Activated CD4-positive, CD25-positive, alpha-beta regulatory T cell treated with anti-CD3 and anti-CD28 coated beads, Interleukin-2, amount 50 U/mL, for 16 hours (primary cell): ENCODE measurements around the gene EPN2.
A peak's percentile ranks its signal among the peaks of the same experiment; 100 is the strongest.
"Not testable (repeated sequence)": the region's sequence is repeated elsewhere in the genome, so short reads cannot be mapped to it uniquely, and the experiment has no call there.

Source experiments
- DNase-seq: peaks from one replicate; pipeline ENCODE4 v3.0.0-alpha.2; 2020; ENCODE audit warnings: low read depth, low spot score

Gene EPN2

DNA sequence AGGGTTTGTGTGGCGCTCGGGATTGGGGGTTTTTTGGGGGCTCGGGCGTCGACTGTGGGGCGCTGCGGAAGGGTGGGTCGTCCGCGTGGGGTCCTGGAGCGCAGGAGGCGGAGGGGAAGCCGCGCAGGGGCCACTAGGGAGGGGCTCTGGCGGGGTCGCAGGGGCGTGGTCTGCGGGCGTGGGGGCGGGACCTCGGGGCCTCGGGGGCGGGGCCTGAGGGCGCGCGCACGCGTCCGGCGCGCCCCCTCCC, at the start of gene EPN2:
Gene EPN2, plus strand, starts transcription at position 228 of the 250 bp plus-strand sequence. CDS start 45,754 bp downstream, outside the sequence.
- peak; percentile 17 for DNase-seq

DNA sequence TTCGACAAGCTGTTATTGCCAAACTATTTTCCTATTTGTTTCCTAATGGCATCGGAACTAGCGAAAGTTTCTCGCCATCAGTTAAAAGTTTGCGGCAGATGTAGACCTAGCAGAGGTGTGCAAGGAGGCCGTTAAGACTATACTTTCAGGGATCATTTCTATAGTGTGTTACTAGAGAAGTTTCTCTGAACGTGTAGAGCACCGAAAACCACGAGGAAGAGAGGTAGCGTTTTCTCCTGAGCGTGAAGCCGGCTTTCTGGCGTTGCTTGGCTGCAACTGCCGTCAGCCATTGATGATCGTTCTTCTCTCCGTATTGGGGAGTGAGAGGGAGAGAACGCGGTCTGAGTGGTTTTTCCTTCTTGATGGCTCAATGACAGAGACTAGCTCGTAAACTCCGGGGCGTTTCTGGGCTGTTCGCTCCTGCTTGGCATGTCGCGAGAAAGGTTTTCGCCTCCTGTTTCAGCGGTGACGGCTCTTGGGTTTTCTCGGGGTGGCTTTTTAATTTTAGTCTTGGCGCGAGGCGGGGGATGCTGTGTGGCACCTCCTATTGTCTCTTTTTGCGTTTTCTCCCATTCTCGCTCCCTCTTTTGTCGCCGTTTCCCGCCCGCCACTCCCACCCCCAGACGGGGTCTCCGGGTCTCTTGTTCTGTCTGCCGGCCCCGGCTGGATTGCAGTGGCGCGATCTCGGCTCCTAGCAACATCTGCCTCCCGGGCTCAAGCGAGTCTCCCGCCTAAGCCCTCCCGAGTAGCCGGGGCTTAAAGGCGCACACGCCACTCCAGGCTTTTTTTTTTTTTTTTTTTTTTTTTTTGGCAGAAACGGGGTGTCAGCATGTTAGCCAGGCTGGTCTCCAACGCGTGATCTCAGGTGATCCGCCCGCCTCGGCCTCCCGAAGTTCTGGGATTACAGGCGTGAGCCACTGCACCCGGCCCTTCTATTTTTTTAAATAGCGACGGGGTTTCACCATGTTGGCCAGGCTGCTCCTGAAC, 49.0 kb upstream of the EPN2 start:
- DNase-seq = not testable (repeated sequence)

DNA sequence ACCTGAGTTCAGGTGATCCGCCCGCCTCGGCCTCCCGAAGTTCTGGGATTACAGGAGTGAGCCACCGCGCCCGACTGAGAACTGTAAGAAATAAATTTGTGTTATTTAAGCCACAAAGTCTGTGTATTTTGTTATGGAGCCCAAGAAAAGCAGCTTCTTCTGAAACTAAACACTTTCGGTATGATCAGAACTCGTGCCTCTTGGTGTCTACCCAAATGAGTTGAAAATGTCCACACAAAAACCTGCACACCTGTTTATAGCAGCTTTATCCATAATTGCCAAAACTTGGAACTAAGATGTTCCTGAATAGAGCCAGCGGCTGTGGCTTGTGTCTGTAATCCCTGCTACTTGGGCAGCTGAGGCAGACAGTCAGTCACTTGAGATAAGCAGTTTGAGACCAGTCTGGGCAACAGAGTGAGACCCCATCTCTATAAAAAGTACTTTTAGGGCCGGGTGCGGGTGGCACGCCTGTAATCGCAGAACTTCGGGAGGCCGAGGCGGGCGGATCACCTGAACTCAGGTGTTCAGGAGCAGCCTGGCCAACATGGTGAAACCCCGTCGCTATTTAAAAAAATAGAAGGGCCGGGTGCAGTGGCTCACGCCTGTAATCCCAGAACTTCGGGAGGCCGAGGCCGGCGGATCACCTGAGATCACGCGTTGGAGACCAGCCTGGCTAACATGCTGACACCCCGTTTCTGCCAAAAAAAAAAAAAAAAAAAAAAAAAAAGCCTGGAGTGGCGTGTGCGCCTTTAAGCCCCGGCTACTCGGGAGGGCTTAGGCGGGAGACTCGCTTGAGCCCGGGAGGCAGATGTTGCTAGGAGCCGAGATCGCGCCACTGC, 48.1 kb upstream of the EPN2 start:
- not testable (repeated sequence) for DNase-seq

DNA sequence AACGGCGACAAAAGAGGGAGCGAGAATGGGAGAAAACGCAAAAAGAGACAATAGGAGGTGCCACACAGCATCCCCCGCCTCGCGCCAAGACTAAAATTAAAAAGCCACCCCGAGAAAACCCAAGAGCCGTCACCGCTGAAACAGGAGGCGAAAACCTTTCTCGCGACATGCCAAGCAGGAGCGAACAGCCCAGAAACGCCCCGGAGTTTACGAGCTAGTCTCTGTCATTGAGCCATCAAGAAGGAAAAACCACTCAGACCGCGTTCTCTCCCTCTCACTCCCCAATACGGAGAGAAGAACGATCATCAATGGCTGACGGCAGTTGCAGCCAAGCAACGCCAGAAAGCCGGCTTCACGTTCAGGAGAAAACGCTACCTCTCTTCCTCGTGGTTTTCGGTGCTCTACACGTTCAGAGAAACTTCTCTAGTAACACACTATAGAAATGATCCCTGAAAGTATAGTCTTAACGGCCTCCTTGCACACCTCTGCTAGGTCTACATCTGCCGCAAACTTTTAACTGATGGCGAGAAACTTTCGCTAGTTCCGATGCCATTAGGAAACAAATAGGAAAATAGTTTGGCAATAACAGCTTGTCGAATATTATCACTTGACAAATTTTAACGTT, 47.3 kb upstream of the EPN2 start:
- not testable (repeated sequence) for DNase-seq

DNA sequence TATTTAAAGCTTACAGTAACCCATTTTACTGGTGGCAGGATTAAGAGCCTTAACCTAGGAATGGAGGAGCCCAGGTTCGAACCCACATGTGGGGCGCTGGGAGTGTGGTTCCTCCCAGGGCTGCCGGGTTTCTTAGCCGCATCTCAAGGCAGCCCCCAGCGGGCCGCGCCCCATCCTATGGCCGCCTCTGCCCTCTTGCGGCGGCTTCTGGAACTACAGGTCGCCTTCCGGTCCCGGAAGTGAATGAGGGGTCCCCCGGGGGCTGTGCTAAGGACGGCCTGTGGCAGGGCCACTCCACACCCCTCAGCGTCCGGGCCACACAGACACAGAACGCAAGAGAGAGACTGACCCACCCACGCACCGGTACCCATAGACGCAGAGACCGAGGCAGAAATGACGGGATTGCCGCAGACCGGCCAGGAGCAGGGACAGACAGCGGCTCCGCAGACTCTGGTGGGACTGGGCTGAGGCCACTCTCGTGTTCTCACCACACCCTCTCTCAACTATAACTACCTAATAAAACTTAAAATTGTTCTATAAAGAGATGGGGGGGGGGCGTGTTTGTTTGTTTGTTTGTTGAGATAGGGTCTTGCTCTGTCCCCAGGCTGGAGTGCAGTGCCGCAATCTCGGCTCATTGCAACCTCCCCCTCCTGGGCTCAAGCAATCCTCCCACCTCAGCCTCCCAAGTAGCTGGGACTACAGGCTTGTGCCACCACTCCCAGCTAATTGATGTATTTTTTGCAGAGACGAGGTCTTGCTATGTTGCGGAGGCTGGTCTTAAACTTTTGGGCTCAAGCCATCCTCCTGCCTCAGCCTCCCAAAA, 40.6 kb upstream of the EPN2 start:
- not testable (repeated sequence) for DNase-seq

DNA sequence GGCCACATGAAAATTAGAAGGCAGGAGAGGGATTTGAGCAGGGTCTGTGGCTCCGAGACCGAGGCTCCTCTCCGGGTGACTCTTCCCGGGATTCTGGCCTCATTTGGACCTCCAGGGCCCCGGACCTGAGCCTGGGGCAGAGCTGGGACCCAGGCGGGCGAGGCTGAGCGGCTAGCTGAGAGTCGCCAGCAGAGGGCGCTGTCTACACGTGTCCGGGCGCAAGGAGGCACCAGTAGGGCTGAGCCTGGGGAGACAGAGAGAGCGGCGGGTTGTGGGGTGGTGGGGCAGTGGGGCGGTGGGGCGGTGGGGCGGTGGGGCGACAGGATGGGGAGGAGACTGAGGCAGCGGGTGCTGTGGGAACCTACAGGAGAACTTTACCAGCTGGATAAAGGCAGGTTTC, 34.7 kb upstream of the EPN2 start:
- not testable (repeated sequence) for DNase-seq

DNA sequence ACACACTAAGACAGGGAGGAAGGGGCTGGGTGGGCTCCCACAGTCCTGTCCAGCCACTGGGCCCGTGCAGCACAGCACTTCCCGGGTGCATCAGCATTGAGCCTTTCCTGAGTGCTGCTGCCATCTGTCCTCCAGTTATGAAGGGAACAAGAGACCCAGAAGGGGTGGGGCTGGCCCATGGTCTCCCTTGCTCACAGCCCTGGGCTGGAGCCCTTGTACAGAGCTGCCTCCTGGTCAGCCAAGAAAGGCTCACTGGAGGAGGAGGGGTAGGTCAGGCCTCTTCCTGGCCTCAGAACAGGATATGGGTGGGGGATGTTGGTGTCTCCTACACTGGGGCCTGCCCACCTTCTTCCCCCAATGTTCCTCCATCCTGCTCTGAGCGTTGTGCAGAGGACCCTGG, 33.7 kb upstream of the EPN2 start:
- not testable (repeated sequence) for DNase-seq

DNA sequence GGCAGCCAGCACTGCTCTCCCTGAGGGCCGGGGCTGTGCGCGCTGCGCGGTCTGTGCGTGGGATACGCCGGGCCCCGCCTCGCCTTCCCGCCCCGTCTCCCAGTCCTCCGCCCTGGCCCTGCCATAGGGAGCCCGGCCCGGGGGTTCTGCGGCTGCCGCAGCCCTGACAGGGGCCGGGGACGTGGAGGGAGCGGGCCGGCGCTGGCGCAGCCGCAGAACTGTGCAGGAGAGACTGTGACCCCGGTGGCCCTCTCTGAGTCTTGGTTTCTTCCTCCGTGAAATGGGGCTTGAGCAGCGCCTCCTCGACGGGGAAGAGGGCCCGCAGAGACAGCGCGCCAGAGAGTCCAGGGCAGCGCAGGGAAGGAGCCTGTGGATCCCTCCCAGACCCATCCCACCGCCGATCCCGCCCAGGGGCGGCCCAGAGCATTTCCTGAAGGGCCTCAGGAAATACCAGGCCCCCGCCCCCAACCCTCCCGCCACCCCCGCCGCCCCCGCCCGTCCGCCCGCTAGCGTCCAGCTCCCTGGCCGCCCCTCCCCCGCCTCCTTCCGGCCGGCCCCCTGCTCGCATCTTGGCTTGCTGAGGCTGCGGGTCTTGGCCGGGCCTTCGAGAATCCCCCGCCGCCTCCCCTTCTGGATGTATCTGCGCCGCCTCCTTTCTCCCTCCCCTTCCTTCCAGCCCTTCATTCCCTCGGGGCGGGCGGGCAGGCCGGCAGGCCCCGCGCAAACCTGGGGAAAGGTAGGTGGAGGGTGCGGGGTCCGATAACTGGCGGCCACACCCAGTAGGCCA, 21.9 kb upstream of the EPN2 start:
- not testable (repeated sequence) for DNase-seq

DNA sequence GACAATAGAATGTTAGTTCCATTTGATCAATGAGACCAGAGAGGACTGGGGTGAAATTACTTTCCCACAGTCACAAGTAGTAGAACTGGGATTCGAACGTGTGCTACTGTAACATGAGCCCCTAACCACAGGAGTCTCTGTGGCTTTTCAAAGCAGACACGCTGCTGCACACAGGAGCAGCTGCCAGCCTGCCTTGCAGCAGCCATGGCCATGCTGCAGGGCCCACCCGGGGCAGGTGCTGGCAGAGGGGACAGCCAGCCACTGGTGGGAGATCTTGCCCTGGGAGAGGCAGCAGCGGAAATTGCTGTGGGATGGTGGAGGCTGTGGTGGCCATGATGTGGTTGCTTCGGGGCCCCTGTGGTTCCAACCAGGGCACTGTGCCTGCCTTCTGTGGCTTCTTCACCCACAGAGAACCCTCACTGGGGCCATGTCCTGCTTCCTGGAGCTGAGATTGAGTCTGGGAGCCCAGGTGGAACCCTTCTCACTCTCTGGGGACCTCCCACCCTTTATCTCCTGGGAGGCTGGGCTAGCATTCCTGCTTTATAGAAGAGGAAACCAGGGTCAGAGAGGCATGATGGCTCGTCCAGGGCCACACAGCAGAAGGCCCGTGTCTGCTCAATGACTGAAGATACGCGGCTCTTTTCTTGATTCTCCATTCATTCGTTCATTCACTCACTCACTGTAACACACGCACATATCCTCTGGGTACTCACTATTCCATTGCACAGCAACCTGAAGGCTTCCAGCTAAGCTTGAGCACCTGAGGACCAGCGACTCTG, 20.8 kb upstream of the EPN2 start:
- DNase-seq = not testable (repeated sequence)

DNA sequence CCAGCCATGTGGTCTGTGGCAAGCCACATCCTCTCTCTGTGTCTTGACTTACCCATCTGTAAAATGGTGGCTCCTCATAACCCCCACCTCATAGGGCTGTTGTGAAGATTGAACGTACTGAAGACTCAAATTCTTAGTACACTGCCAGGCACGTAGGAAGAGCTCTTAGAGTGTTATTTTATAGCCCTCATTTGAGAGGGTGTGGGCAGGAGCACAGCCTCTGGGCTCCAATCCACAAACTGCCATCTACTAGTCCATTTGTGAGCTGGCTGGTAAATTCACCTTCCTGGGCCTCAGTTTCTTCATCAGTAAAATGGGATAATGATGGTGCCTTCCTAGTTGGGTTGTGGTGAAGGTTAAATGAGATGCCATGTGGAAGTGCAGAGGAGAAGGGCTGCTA, 18.3 kb upstream of the EPN2 start:
- DNase-seq = not testable (repeated sequence)

DNA sequence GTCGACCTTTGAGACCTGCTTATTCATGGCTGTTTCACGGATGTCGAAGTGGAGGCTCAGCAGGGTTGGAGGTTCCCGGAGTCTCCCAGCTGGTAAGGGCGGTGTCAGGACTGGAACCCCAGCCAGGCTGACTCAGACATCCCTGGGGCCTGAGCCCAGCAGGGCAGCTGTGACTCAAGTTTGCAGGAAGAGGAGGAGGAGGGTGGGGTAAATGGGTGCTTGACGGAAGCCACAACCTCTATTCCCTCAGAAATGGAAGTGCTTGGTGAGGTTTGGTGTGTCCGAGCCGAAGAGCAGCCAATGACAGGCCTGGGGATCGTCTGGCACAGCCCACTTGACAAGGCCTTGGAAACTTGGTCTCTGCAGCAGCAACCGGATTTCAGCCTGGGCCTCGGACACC, 17.8 kb upstream of the EPN2 start:
- DNase-seq = not testable (repeated sequence)

DNA sequence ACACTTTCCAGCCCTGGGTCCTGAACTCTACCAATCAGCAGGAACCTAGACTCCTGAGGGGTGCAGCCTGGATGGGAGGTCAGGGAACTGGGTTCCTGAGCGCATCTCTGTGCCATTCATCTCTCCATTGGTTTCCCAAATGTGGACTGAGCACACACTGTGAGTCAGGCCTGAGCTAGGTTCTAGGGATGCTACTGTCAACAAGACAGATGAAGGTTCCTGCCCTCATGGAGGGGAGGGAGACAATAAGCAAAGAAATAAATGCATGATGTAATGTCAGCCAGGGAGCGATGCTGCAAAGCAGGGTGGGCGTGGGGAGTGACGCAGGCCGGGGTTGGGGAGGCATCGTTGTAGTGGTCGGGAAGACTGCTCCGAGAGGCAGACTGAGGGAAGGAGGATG, 17.0 kb upstream of the EPN2 start:
- DNase-seq = not testable (repeated sequence)

DNA sequence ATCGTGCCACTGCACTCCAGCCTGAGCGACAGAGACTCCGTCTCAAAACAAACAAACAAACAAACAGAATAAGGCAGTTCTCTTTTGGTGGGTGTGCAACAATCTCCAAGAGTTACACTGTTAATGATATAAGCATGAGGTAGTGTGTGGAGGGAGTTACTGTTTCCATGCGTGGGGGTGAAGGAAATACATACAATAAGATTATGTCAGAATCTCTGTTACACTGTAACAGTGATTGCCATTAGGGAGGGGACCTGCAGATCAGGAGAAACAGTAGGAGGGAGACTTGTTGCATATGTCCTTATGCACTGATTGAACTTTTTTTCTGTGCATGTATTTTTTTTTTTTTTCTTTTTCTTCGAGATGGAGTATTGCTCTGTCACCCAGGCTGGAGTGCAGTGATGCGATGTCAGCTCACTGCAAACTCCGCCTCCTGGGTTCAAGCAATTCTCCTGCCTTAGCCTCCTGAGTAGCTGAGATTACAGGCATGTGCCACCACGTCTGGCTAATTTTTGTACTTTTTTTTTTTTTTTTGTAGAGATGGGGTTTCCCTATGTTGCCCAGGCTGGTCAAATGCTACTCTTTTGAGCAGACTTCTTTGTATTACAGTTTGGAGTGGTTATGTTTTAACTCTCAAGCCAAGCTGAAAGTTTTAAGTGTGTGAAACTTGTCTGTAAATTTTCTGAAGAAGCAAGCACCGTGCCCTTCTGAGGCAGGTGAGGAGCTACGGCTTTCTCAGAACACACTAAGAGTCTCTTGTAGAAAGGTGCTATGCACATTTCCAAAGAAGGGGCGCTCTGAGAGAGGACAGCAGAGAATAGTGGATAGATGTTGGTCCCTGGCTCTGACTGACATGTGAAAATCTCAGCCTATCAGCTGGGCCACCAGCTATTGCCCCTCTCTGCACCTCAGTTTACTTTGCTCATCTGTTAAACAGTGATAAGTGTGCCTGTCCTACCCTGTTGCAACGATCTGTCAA, 10.3 kb upstream of the EPN2 start:
- not testable (repeated sequence) for DNase-seq

DNA sequence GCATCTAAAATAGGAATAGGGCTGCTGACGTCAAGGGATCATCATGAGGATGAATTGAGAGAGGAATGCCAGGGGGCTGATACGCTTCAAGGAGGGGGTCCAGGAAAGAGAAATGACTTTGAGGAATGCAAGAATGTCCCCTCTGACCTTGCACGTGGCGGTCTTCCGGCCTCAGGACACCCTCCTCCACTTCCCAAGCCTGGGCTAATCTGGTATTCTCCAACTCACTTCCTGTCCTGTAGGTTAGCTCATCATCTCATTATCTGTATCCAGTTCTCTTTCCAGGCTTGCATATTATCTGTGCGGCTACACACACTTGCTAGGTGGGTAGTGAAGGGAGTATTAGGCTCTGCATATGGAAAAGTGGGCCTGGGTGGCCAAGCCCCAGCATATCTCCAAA, 2.5 kb upstream of the EPN2 start:
- DNase-seq = not testable (repeated sequence)

DNA sequence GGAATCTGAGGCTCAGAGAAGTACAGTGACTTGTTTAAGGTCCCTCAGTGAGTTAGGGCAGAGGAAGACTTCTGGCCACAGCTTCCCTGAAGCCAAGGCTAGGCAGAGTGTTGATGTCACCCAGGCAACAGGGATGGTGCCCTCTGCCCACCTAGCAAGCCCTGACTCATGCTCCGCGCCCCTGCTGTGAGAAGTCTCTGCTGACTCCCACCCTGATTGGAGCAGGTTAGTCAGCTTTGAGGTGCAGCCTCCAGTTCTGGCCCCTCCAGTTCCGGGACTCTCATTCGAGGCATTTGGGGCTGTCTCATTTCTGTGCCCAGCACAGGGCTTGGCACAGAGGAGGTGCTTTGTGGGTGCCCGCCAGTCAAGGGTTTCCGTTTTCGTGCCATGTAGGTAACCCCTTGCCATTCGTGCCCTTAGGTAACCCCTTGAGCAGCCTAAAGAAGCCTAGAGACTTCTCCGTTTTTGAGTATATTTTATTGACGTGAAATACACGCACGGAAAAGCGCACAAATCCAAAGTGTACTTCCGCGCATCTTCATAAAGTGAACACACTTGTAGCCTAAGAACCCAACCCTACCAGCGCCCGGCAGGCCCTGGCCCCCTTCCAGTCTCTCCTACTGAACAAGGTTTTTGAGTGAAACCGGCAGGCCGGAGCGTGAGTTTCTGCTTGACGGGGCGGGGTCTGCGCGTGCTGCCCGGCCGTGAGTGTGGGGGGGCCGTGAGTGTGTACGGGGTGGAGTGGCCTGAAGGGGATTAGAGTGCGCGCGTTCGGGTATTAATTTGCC, 621 bp upstream of the EPN2 start:
- DNase-seq = not testable (repeated sequence)

DNA sequence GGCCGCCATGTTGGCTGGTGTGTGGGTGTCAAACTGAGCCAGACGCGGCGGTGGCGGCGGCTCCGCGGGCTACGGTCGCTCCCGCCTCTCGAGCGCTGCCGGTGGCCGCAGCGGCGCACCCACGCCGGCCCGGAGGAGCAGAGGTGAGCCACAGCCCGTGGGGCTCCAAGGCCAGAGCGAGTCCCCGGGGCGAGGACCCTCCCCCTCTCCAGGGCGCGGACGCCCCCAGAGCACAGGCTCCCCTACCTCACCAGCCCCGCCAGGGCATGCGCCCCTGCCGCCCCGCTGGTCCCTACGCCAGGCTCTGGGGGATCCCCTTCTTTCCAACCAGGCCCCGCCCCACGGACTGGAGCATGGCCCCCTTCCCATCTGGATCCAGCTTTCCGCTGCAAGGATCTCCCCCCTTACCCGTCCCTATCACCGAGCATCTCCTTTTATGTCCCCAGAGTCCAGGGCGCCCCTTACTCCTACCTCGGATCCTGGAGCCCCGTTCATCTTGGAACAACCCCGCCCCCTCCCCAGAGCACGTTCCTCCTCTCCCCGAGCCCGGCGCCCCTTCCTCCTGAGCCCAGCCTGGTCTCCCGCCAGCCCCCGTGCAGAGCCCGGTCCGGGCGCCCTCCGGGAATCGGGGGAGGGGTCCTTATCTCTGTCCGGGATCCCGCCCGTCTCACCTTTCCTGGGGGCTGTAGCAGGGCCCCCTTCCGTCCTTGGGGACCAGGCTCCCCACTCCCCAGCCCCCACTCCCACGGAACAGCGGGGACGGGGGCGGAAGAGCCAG, 412 bp downstream of the EPN2 start:
- no peak for DNase-seq

DNA sequence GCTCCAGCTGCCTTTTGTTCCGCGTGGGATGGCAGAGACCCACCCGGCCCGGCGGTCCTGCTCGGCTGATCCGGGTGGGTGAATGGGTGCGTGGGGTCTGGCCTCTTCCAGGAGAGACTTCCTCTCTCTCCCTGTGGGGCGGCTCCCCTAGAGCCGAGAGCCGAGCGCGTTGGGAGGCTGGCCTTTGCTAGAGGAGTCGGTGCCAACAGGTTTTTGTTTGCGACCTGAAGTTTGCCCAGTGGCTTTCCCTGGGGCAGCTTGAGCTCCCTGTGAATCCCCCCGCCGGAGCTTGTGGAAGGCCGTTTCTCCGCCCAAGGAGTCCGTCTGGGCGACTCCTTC, 970 bp downstream of the EPN2 start:
- no peak for DNase-seq
